SU-DHL-6 (cell line): Measurements from ENCODE around the gene SLC24A3.

Source experiments
- CTCF ChIP-seq: fragments of 200-600 bp; sonication (generic); IDR thresholded peaks from one replicate; pipeline ENCODE4 v1.5.1; 2017; ENCODE audit warnings: antibody characterized with exemption, mild to moderate bottlenecking, low read length, moderate library complexity; ENCODE audit not compliant: insufficient read depth, poor library complexity, severe bottlenecking
- EZH2phosphoT487 ChIP-seq: fragments of 200-600 bp; sonication (generic), shearing (Covaris generic); conservative IDR thresholded peaks from 2 replicates; pipeline ENCODE4 v1.6.1; 2018; ENCODE audit warnings: mild to moderate bottlenecking, antibody characterized with exemption, low read length, moderate library complexity, mixed read lengths

- TF ChIP-seq CTCF (no peak), EZH2phosphoT487 (no peak)
These were observed 117.6 kb downstream of the SLC24A3 start for GRCh38 chr20:19330038-19330437.
